Embryonic facial prominence (tissue), 1 donor: Measurements from ENCODE around the gene GABRG2.

Experiments used
- DNase-seq: peaks from one replicate; pipeline ENCODE4 v3.0.0-alpha.2; 2016; ENCODE audit errors: extremely low spot score

The GABRG2 gene

GRCh38 chr5:162189719-162190118, 122.1 kb downstream of the GABRG2 start:
- DNase-seq = no peak

DNA sequence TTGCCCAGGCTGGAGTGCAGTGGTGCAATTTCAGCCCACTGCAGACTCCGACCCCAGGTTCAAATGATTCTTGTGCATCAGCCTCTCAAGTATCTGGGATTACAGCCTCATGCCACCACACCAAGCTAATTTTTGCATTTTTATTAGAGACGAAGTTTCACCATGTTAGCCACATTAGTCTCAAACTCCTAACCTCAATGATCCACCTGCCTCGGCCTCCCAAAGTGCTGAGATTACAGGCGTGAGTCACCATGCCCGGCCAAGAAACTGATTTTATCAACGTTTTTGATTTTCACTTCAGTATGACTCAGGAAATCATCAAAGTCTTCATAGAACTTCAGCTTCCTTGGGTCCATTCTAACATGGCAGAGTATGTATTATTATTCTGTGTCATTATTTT, 125.4 kb downstream of the GABRG2 start:
- no peak for DNase-seq

- DNase-seq = no peak
Measured at GRCh38 chr5:162196351-162196750, 128.8 kb downstream of the GABRG2 start.

DNA sequence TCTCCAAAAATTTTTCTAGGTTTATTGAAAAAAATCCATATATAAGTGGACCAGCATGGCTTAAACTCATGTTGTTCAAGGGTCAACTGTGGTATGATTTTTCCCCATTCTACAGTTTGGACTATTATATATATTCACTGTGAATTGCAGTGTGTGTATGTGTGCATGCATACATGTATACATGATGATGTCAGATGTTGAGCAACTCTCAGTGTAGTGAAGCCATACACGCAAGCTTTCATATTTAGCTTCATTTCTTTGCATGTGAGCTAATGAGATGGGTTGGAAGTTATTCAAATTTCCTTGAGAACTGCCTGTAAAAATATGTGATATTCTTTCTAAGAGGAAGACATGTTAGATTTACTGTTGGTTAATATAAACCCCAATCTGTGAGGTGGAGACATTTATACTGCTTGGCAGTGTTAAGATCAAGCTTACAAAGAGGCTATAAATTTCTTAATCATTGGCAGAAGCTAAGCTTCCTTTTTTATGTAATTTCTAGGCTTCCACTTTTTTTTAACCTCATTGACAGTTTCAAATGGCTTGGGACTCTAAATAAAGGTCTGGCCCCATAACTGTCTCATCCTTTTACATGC, 134.8 kb downstream of the GABRG2 start:
- no peak for DNase-seq
